NCI-H2081 (cell line): ENCODE data around the gene BRD4.

ENCODE experiments used
- DNase-seq, 2 experiments: peaks; one replicate each; lab custom pipeline; 2025; lab: John Stamatoyannopoulos, UW

Gene BRD4

GRCh38 chr19:15194938-15195337, 137.4 kb downstream of the BRD4 start:
- DNase-seq = no peak

- no peak for DNase-seq
Measured at GRCh38 chr19:15191982-15192381, 140.4 kb downstream of the BRD4 start.

DNA sequence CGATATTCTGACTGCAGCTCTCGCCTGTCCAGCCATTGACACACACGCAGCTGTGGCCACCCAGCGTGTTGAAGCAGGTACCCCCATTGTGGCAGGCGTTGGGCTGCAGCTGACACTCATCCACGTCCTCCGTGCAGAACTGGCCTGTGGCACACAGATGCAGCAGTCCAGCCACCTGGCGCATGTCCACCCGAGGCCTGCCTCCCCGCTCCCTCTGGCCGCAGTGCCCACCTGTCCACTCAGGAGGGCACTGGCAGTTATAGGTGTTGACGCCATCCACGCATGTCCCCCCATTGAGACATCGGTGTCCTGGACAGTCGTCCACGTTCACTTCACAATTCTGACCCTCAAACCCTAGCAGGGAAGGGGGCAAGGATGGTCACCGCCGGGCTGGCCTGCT, 140.8 kb downstream of the BRD4 start:
- no peak for DNase-seq

- DNase-seq = no peak
Measured at GRCh38 chr19:15188851-15189250, 143.5 kb downstream of the BRD4 start.

DNA sequence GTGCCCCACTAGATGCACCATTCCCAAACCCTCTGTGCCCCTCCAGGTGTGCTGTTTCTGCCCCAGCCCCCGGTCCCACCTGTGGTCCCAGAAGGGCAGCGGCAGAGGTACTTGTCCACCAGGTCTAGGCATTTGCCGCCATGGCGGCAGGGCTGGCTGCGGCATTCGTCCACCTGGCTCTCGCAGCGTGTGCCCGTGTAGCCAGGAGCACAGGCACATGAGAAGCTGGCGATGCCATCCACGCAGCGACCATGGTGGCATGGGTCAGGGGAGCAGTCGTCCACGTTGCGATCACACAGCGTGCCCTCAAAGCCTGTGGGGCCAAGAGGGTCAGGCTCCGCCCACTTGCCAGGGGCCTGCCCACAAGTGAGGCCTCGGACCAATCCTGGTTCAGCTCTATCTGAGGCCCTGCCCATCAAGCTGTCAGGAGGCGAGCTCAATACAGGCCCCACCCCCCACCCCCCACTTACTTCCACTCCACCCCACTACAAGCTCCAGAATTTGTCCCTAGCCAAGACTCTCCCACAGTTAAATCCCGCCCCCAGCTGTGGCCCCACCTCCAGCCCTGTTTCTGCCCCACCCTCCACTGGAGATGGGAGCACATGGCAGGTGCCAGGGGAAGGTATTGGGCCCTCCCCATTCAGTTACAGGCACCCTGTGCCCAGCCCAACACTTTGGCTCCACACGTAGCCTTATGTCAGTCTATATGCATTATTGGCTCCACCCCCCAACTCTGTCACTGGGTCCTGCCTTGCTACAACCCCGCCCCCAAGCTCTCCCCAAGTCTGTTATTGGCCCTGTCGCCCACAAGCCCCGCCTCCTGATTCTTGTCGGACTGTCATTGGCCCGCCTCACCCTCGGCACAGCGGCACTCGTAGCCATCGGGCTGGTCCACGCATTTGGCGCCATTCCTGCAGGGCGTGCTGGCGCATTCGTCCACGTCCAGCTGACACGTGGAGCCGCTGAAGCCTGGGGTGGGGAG, 145.0 kb downstream of the BRD4 start:
- DNase-seq = no peak
